GM12878 (cell line): Measurements from ENCODE around the gene SEC61A1. TPM values are rescaled to one million over a fixed set of nuclear protein-coding genes. Genes with fewer than 3 reads are reported as not detected.

Experiments
- ATAC-seq: fragments of 200-7000 bp; cut with Tn5 transposase; 3 replicates; pipeline ENCODE4 v1.9.1; 2020; ENCODE audit warnings: mild to moderate bottlenecking, moderate library complexity
- BruUV-seq: library from RNA; stranded (reverse); fragments of 400-500 nt; replicated peaks from 2 replicates; lab custom pipeline; 2021; lab: Mats Ljungman, UMichigan
- CTCF ChIA-PET: fragments of 300-600 bp; sonication (Branson Sonifier 250); formaldehyde crosslinking; extraction: SDS; loops from one replicate; lab custom pipeline; 2021; ENCODE audit warnings: inconsistent platforms; lab: Yijun Ruan, JAX
- POLR2A ChIA-PET: fragments of 350-600 bp; formaldehyde crosslinking; extraction: SDS; loops from one replicate; lab custom pipeline; 2021; ENCODE audit warnings: inconsistent platforms; lab: Charles Lee
- RAD21 ChIA-PET: fragments of 300-600 bp; sonication (Branson Sonifier 250); formaldehyde crosslinking; loops from one replicate; lab custom pipeline; 2023; ENCODE audit warnings: antibody characterized with exemption; ENCODE audit not compliant: unreplicated experiment; lab: Charles Lee
- SMC1A ChIA-PET: fragments of 300-600 bp; sonication (Branson Sonifier 250); formaldehyde crosslinking; loops from one replicate; lab custom pipeline; 2023; ENCODE audit not compliant: unreplicated experiment, uncharacterized antibody; lab: Charles Lee
- DNase-seq: peaks from one replicate; pipeline ENCODE4 v3.0.0-alpha.2; 2011; ENCODE audit warnings: low read depth, low spot score
- FAIRE-seq: peaks from 3 replicates; lab custom pipeline; 2011; peaks lifted over from hg19 to GRCh38; lab: Jason Lieb, UNC
- H2AFZ ChIP-seq: 2 replicates; pipeline ENCODE4 v1.6.0; 2011; ENCODE audit warnings: low read depth, low read length, control low read depth; ENCODE audit not compliant: control insufficient read depth
- H3K27ac ChIP-seq: 2 replicates; pipeline ENCODE4 v1.5.1; 2011; ENCODE audit warnings: control low read depth; ENCODE audit not compliant: control insufficient read depth, insufficient read depth
- H3K27me3 ChIP-seq, 2 experiments: replicated peaks in 1 of 2; 2 replicates each; pipeline versions ENCODE4 v1.6.0 to v1.6.1; 2011; ENCODE audit warnings: low read length in 1 of 2; ENCODE audit not compliant: control insufficient read depth in 2 of 2, insufficient read depth in 2 of 2
- H3K36me3 ChIP-seq, 2 experiments: 2 replicates each; pipeline ENCODE4 v1.5.1; 2011; ENCODE audit warnings: low read length in 1 of 2; ENCODE audit not compliant: control insufficient read depth in 2 of 2, insufficient read depth in 2 of 2
- H3K4me1 ChIP-seq: 2 replicates; pipeline ENCODE4 v1.6.1; 2011; ENCODE audit warnings: mild to moderate bottlenecking, low read length, moderate library complexity, mixed read lengths; ENCODE audit not compliant: control insufficient read depth, insufficient read depth
- H3K4me2 ChIP-seq: 2 replicates; pipeline ENCODE4 v1.6.0; 2011; ENCODE audit warnings: control low read depth; ENCODE audit not compliant: control insufficient read depth, insufficient read depth
- H3K4me3 ChIP-seq: fragments of 200-600 bp; sonication (generic); 2 replicates; pipeline ENCODE4 v1.5.1; 2016
- H3K79me2 ChIP-seq: 2 replicates; pipeline ENCODE4 v1.6.0; 2011; ENCODE audit warnings: low read length; ENCODE audit not compliant: control insufficient read depth, insufficient read depth
- H3K9ac ChIP-seq: 2 replicates; pipeline ENCODE4 v1.8.0; 2011; ENCODE audit warnings: low read length, control low read depth, mixed read lengths; ENCODE audit not compliant: control insufficient read depth, insufficient read depth
- H3K9me3 ChIP-seq: replicated peaks from 3 replicates; pipeline ENCODE4 v1.5.1; 2011; ENCODE audit warnings: mild to moderate bottlenecking, low read length; ENCODE audit not compliant: control insufficient read depth, insufficient read depth
- H4K20me1 ChIP-seq: 2 replicates; pipeline ENCODE4 v1.6.0; 2011; ENCODE audit not compliant: control insufficient read depth, insufficient read depth
- BACH1 ChIP-seq: fragments of 450-650 bp; IDR thresholded peaks from 2 replicates; pipeline ENCODE4 v1.6.1; 2017; ENCODE audit warnings: mild to moderate bottlenecking, borderline replicate concordance
- CBFB ChIP-seq: IDR thresholded peaks from 2 replicates; pipeline ENCODE4 v1.6.1; 2016; ENCODE audit warnings: antibody characterized with exemption, low read depth
- CREB1 ChIP-seq: IDR thresholded peaks from 2 replicates; pipeline ENCODE4 v1.6.1; 2012; ENCODE audit warnings: low read depth, mild to moderate bottlenecking, inconsistent platforms
- EGR1 ChIP-seq, 2 experiments: IDR thresholded peaks; 1 replicate in 1 of 2; 2 replicates in 1 of 2; pipeline ENCODE4 v1.6.1; 2011 to 2012; ENCODE audit warnings: low read depth in 2 of 2, low read length in 2 of 2, borderline replicate concordance in 1 of 2, mild to moderate bottlenecking in 1 of 2, moderate library complexity in 1 of 2
- HDAC6 ChIP-seq: fragments of 200-600 bp; sonication (generic); IDR thresholded peaks from one replicate; pipeline ENCODE4 v1.8.0; 2017; ENCODE audit warnings: antibody characterized with exemption; ENCODE audit not compliant: unreplicated experiment
- IKZF2 ChIP-seq, 2 experiments: fragments of 450-650 bp; IDR thresholded peaks; 2 replicates each; pipeline ENCODE4 v1.6.1; 2017; ENCODE audit warnings: mild to moderate bottlenecking in 2 of 2, moderate library complexity in 2 of 2
- JUNB ChIP-seq: IDR thresholded peaks from 2 replicates; pipeline ENCODE4 v1.6.1; 2016; ENCODE audit warnings: antibody characterized with exemption, mild to moderate bottlenecking
- KDM1A ChIP-seq: fragments of 200-600 bp; sonication (generic); IDR thresholded peaks from 2 replicates; pipeline ENCODE4 v1.6.1; 2016; ENCODE audit warnings: borderline replicate concordance
- MEF2B ChIP-seq: fragments of 450-650 bp; IDR thresholded peaks from 2 replicates; pipeline ENCODE4 v1.6.1; 2018; ENCODE audit warnings: mild to moderate bottlenecking, moderate library complexity; ENCODE audit not compliant: partially characterized antibody, poor library complexity, severe bottlenecking
- POU2F2 ChIP-seq: IDR thresholded peaks from 3 replicates; pipeline ENCODE4 v1.6.1; 2011; ENCODE audit warnings: low read depth, mild to moderate bottlenecking, low read length, borderline replicate concordance
- SP1 ChIP-seq: IDR thresholded peaks from one replicate; pipeline ENCODE4 v1.6.1; 2011; ENCODE audit warnings: low read depth, low read length
- YY1 ChIP-seq: IDR thresholded peaks from 2 replicates; pipeline ENCODE4 v1.6.1; 2011; ENCODE audit warnings: low read depth, mild to moderate bottlenecking, low read length
- ZSCAN29 ChIP-seq: fragments of 450-650 bp; IDR thresholded peaks from 2 replicates; pipeline ENCODE4 v1.6.1; 2017; ENCODE audit warnings: mild to moderate bottlenecking, moderate library complexity
- WGBS: methylation state at CpG from one replicate; pipeline ENCODE4 v1.1.6; 2016; ENCODE audit warnings: low lambda C conversion rate; ENCODE audit not compliant: insufficient replicate concordance, insufficient coverage; ENCODE audit errors: missing lambda C conversion rate; 5-methylcytosine and 5-hydroxymethylcytosine counted together
- in situ Hi-C: fragments of 300-500 bp; cut with MboI; formaldehyde crosslinking; loops from 9 replicates; pipeline ENCODE4 v1.14.3; 2018; ENCODE audit warnings: mixed read lengths
- intact Hi-C: fragments of 100-400 bp; cut with micrococcal nuclease; formaldehyde crosslinking; loops from one replicate; pipeline ENCODE4 v1.14.2; 2022; ENCODE audit not compliant: unreplicated experiment
- polyA plus RNA-seq, 11 experiments: library from polyadenylated mRNA; depleted of rRNA in 4 of 11; unstranded in 6 of 11; stranded (reverse) in 5 of 11; fragments of >200 nt; fragmentation: Nextera tagmentation in 4 of 11; fragmentation: Illumina TruSeq in 1 of 11; extraction: Ambion mirVana in 4 of 11; extraction: Trizol in 1 of 11; gene quantifications; 1 replicate in 1 of 11; 2 replicates in 10 of 11; pipeline versions ENCODE4 v1.2.1 to v1.2.3, GENCODE V29; 2011 to 2016; ENCODE audit warnings: inconsistent platforms in 2 of 11, missing spikeins in 2 of 11, low read depth in 1 of 11
- total RNA-seq, 4 experiments: library from RNA; depleted of rRNA in 3 of 4; stranded (reverse); fragments of >200 nt in 3 of 4; fragmentation: Illumina TruSeq in 1 of 4; extraction: Trizol in 1 of 4; gene quantifications; 2 replicates each; pipeline versions ENCODE4 v1.2.1 to v1.2.3, GENCODE V29; 2013 to 2021
- TF ChIP-seq, protein P1 (sequence below): IDR thresholded peaks from 2 replicates; pipeline ENCODE4 v1.6.1; 2011; ENCODE audit warnings: low read depth, low read length, improper control_type of control experiment, borderline replicate concordance
- TF ChIP-seq, protein P2 (sequence below): fragments of 450-650 bp; IDR thresholded peaks from 2 replicates; pipeline ENCODE4 v1.6.1; 2017; ENCODE audit warnings: borderline replicate concordance
- TF ChIP-seq, protein P3 (sequence below): fragments of 450-650 bp; IDR thresholded peaks from 2 replicates; pipeline ENCODE4 v1.6.1; 2014; ENCODE audit warnings: mild to moderate bottlenecking
- TF ChIP-seq, protein P4 (sequence below): IDR thresholded peaks from 2 replicates; pipeline ENCODE4 v1.6.1; 2012; ENCODE audit warnings: low read depth, low read length, improper control_type of control experiment
- TF ChIP-seq, protein P5 (sequence below): IDR thresholded peaks from 2 replicates; pipeline ENCODE4 v1.6.1; 2011; ENCODE audit warnings: borderline replicate concordance, low read depth, mild to moderate bottlenecking, moderate library complexity, low read length; ENCODE audit not compliant: insufficient read depth, poor library complexity, severe bottlenecking

SEC61A1 gene
- total and polyA plus RNA-seq, 10 of the 15 experiments (the other 5 are each of a cell fraction or from before 2014, with no cell fraction given) = 5.2 to 265 (median 142) TPM

DNA sequence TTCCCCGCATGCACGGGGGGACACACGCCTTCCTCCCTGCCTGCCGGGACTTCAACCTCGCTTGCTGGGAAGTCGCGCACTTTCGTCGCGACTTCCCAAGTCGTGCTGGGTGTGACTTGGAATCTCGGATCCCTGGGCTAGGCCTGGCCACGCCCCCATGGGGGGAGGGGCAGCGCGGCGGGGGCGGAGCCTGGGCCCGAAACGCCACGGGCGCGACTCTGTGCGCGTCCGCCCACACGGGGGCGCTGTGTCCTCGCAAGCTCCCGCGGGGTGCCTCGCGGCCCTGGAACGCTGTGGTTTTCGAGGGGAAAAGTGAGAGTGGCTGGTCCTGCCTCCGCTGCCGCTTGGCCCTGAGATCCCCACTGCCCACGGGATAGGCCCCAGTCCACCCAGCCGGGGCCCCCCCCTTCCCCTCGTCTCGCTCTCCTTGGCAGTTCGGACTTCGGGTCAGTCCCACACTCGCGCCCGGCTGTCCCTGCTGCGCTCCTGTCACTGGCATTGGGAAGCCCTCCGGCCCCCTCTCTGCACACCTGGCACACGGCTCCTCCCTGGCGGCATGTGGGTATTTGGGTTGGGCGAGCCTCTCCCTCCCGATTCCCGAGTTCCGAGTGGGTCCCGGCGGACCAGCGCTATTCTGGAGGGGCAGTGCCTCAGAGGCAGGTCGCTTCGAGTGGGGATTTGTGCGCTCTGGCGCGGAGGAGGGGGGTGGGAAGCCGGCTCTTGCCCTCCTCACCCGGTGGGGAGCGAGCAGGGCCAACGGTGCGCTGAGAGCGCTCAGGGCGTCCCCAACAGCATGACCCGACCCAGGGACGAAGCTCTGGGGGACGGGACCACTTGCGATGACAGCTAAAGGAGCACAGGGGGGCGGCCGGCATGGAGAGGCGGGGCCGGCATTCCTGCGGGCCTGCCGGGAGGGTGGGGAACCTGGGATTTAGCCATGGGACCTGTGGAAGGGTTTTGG is 23.6 kb downstream of the SEC61A1 start:
- H2AFZ ChIP-seq = peak overlapping the region; percentile 36; the same call in 1 of the 2 replicates
- ChIA-PET POLR2A (no interaction called here), RAD21 (no interaction called here), SMC1A (no interaction called here), CTCF (interaction anchor here (1.0 to 2.1 kb wide), 5 partner anchors 9 to 58 kb away, joined by 4 to 7 read pairs (median 5); partner anchors contain the start of gene SEC61A1)
- H3K4me3 ChIP-seq = peak overlapping the region; percentile 57; the same call in 1 of the 2 replicates
- H3K4me2 ChIP-seq = peak overlapping the region; percentile 75
- H3K27me3 ChIP-seq = no peaks in the 10 kb centered on the region
- H3K9me3 ChIP-seq = no peaks in the 10 kb centered on the region
- intact Hi-C loops = loop anchor here (2.0 kb wide), 1 partner anchor 57 kb away; no protein-coding TSS in a partner anchor
- ATAC-seq (peak; percentile 92), DNase-seq (no peak), FAIRE-seq (peak; percentile 68)
- no TSS peak for BruUV-seq
- no peaks in the 10 kb centered on the region for H3K79me2 ChIP-seq
- peaks cover 4% of the 10 kb centered on the region for H3K4me1 ChIP-seq
- WGBS = 13% methylated on average over 65 of the region's 78 CpGs
- in situ Hi-C loops = loop anchor here (25.0 kb wide), 1 partner anchor 536 kb away; no protein-coding TSS in a partner anchor
- H3K27ac ChIP-seq = no peak overlapping the region
- H3K36me3 ChIP-seq = peaks cover 20 to 21% of the 10 kb centered on the region in 2 experiments; a peak in 3 of 4 replicates
- no peak overlapping the region for H3K9ac ChIP-seq
- H4K20me1 ChIP-seq = no peaks in the 10 kb centered on the region
- TF ChIP-seq, protein P1, sequence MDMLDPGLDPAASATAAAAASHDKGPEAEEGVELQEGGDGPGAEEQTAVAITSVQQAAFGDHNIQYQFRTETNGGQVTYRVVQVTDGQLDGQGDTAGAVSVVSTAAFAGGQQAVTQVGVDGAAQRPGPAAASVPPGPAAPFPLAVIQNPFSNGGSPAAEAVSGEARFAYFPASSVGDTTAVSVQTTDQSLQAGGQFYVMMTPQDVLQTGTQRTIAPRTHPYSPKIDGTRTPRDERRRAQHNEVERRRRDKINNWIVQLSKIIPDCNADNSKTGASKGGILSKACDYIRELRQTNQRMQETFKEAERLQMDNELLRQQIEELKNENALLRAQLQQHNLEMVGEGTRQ = no peak
- TF ChIP-seq SP1 (peak; percentile 38), YY1 (peak; percentile 75; the same call in 1 of the 2 replicates), EGR1 (IDR thresholded peaks at IDR 0.05; ENCODE audit: borderline replicate concordance in 1 of 2, low read depth in 2 of 2, low read length in 2 of 2) (peak in 1 of 2 experiments; percentile 59; a peak in 1 of 3 replicates), JUNB (no peak), KDM1A (no peak), BACH1 (peak; percentile 54), CBFB (peak; percentile 32; the same call in 1 of the 2 replicates), MEF2B (no peak), HDAC6 (peak; percentile 41), ZSCAN29 (no peak), CREB1 (peak; percentile 65; the same call in 1 of the 2 replicates), POU2F2 (no peak), IKZF2 (IDR thresholded peaks at IDR 0.05) (peak; percentile 35 to 44; a peak in 3 of 4 replicates)
- TF ChIP-seq, protein P2, sequence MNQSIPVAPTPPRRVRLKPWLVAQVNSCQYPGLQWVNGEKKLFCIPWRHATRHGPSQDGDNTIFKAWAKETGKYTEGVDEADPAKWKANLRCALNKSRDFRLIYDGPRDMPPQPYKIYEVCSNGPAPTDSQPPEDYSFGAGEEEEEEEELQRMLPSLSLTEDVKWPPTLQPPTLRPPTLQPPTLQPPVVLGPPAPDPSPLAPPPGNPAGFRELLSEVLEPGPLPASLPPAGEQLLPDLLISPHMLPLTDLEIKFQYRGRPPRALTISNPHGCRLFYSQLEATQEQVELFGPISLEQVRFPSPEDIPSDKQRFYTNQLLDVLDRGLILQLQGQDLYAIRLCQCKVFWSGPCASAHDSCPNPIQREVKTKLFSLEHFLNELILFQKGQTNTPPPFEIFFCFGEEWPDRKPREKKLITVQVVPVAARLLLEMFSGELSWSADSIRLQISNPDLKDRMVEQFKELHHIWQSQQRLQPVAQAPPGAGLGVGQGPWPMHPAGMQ = no peak
- TF ChIP-seq, protein P3, sequence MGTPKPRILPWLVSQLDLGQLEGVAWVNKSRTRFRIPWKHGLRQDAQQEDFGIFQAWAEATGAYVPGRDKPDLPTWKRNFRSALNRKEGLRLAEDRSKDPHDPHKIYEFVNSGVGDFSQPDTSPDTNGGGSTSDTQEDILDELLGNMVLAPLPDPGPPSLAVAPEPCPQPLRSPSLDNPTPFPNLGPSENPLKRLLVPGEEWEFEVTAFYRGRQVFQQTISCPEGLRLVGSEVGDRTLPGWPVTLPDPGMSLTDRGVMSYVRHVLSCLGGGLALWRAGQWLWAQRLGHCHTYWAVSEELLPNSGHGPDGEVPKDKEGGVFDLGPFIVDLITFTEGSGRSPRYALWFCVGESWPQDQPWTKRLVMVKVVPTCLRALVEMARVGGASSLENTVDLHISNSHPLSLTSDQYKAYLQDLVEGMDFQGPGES = no peak
- TF ChIP-seq, protein P4, sequence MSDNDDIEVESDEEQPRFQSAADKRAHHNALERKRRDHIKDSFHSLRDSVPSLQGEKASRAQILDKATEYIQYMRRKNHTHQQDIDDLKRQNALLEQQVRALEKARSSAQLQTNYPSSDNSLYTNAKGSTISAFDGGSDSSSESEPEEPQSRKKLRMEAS = no peak
- TF ChIP-seq, protein P5, sequence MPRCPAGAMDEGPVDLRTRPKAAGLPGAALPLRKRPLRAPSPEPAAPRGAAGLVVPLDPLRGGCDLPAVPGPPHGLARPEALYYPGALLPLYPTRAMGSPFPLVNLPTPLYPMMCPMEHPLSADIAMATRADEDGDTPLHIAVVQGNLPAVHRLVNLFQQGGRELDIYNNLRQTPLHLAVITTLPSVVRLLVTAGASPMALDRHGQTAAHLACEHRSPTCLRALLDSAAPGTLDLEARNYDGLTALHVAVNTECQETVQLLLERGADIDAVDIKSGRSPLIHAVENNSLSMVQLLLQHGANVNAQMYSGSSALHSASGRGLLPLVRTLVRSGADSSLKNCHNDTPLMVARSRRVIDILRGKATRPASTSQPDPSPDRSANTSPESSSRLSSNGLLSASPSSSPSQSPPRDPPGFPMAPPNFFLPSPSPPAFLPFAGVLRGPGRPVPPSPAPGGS = peak; percentile 6
